ENCODE results near the gene ANKRD11. TPM values are rescaled to one million over a fixed set of nuclear protein-coding genes. Genes with fewer than 3 reads are reported as not detected.
A peak's percentile ranks its signal among the peaks of the same experiment; 100 is the strongest.

The ANKRD11 gene
- 37.8 TPM for total RNA-seq (2013)
- 10 to 100 TPM in 1 of 3 donors, 1 to 10 TPM in 2; 3.2 to 62.4 (median 5.4) TPM for polyA plus RNA-seq
- 61.1 and 72.4 TPM in 2 replicates for polyA minus RNA-seq
- 80.8 to 247 (median 140) reads per million in 11 experiments for total RNA-seq

DNA sequence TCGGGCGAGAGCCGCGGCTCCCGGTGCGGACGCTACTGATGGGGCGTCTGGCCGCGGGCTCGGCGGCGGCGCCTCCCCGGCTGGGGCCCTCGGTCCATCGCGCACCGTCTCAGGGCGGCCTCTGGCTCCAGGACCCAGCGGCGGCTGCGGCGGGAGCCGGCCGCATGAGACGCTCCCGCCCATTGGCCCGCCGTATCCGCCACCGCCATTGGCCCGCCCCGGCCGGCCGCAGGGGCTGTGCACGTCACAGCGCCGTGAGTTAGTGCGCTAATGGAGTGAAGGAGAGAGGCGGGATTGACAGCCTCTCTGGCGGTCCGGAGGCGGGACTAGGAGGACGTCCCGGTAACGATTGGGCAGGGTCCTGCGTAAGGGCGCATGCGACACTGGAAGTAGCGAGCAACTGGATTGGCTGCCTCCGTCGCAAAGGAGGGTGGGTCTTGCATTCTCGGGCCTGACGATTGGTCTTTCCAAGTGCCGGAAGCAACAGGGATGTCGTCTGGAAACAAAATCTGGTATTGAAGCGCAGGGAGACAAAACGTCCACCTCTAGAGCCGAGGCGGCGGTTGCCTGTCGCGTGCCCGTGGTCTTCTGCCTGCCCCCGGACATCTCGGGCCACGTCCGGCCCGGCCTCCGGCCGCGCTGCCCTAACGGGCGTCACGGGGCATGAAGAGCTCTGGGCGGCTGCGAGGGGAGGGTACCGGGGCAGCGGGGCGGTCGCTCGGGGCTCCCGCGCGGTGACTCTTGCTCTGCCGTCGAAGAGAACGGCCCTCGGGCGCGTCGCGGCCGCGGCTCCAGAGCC lies at the start of gene ANKRD11:
Gene ANKRD11, minus strand, starts transcription at position 123 of the 799 bp plus-strand sequence. CDS start 173,542 bp downstream, outside the sequence.
- H3K4me1 ChIP-seq (ENCODE audit: control insufficient read depth in 1 of 2, insufficient read depth in 2 of 2, low read length in 2 of 2), result peaks cover 50 to 61% of the 10 kb centered on the region in 2 donors

DNA sequence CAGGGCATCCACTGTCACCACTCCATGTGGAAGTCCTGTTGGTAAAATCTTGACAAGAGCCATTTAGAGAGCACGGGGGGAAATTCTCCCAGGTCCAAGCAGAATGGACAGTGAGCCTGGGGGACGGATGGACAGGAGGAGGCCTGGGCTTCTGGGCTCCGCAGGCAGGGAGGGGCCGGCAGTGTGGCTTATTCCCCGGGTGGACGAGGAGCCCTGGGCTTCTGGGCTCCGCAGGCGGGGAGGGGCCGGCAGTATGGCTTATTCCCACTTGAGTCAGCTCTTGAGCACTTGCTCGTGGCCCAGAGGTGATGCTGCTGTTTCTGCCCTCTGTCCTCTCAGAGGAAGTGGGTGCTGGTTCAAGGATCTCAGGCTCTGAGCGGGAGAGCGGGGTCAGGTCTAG lies 47.9 kb upstream of the ANKRD11 start:
- 98% methylated on average over 12 of the region's 12 CpGs for WGBS (ENCODE audit: insufficient coverage)
- Histone ChIP-seq H4K20me1 (ENCODE audit: insufficient read depth, low read length) (peaks cover 16% of the 10 kb centered on the region), H2AFZ (ENCODE audit: insufficient read depth, low read depth, low read length, poor library complexity, severe bottlenecking) (no peak overlapping the region), H3K9me3 (replicated peaks in 1 of 2; ENCODE audit: control insufficient read depth in 1 of 2, insufficient read depth in 1 of 2, low read length in 2 of 2) (no peaks in the 10 kb centered on the region), H3K9ac (ENCODE audit: insufficient read depth, low read length, poor library complexity, severe bottlenecking) (no peak overlapping the region), H3K4me3 (replicated peaks in 1 of 3; ENCODE audit: low read depth in 2 of 3, low read length in 3 of 3) (no peak overlapping the region), H3K36me3 (replicated peaks in 1 of 2; ENCODE audit: control insufficient read depth in 1 of 2, insufficient read depth in 2 of 2, low read length in 2 of 2) (peaks cover 37 to 59% of the 10 kb centered on the region in 2 donors), H3K79me2 (ENCODE audit: insufficient read depth, low read length) (no peaks in the 10 kb centered on the region), H3K4me2 (replicated peaks; ENCODE audit: extremely low read depth, low read length, poor library complexity, severe bottlenecking) (no peak overlapping the region), H3K4me1 (ENCODE audit: control insufficient read depth in 1 of 2, insufficient read depth in 2 of 2, low read length in 2 of 2) (peaks cover 21 to 23% of the 10 kb centered on the region in 2 donors), H3K27ac (ENCODE audit: low read depth in 1 of 2, low read length in 2 of 2) (no peak overlapping the region), H3K27me3 (ENCODE audit: control insufficient read depth in 2 of 2, insufficient read depth in 2 of 2, low read length in 2 of 2) (no peaks in the 10 kb centered on the region)
- intact Hi-C loops (cut with micrococcal nuclease), result no loop called here
- Mint-ChIP-seq H3K9me3 (peaks cover 0 to 2% (median 0%) of the 10 kb centered on the region in 7 donors), H3K36me3 (peaks cover 47 to 69% of the 10 kb centered on the region in 2 donors), H3K27ac (peak overlapping the region in 2 of 7 donors; percentile 60), H3K4me3 (no peak overlapping the region), H3K4me1 (peaks cover 22% of the 10 kb centered on the region), H3K27me3 (ENCODE audit: low read depth in 3 of 3) (peaks cover 0 to 1% (median 0%) of the 10 kb centered on the region in 3 donors)
- no peak for DNase-seq
- TF ChIP-seq, protein P1, sequence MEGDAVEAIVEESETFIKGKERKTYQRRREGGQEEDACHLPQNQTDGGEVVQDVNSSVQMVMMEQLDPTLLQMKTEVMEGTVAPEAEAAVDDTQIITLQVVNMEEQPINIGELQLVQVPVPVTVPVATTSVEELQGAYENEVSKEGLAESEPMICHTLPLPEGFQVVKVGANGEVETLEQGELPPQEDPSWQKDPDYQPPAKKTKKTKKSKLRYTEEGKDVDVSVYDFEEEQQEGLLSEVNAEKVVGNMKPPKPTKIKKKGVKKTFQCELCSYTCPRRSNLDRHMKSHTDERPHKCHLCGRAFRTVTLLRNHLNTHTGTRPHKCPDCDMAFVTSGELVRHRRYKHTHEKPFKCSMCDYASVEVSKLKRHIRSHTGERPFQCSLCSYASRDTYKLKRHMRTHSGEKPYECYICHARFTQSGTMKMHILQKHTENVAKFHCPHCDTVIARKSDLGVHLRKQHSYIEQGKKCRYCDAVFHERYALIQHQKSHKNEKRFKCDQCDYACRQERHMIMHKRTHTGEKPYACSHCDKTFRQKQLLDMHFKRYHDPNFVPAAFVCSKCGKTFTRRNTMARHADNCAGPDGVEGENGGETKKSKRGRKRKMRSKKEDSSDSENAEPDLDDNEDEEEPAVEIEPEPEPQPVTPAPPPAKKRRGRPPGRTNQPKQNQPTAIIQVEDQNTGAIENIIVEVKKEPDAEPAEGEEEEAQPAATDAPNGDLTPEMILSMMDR (IDR thresholded peaks at IDR 0.05), result no peak

More for the DNA sequence above, at the start of gene ANKRD11:
- peak; percentile 100 for DNase-seq
- peaks cover 63% of the 10 kb centered on the region for H3K4me1 Mint-ChIP-seq
- under 1% methylated on average over 96 of the region's 96 CpGs for WGBS (ENCODE audit: insufficient coverage)
- Histone ChIP-seq H3K36me3 (replicated peaks in 1 of 2; ENCODE audit: control insufficient read depth in 1 of 2, insufficient read depth in 2 of 2, low read length in 2 of 2) (peaks cover 0 to 11% of the 10 kb centered on the region in 2 donors), H4K20me1 (ENCODE audit: insufficient read depth, low read length) (peaks cover 56% of the 10 kb centered on the region), H3K27ac (ENCODE audit: low read depth in 1 of 2, low read length in 2 of 2) (peak within 1 kb of the TSS; percentile 85 to 99), H3K4me3 (replicated peaks in 1 of 3; ENCODE audit: low read depth in 2 of 3, low read length in 3 of 3) (peak within 1 kb of the TSS; percentile 59 to 86 (median 84)), H3K9ac (ENCODE audit: insufficient read depth, low read length, poor library complexity, severe bottlenecking) (peak within 1 kb of the TSS; percentile 94), H3K9me3 (replicated peaks in 1 of 2; ENCODE audit: control insufficient read depth in 1 of 2, insufficient read depth in 1 of 2, low read length in 2 of 2) (no peaks in the 10 kb centered on the region), H3K4me2 (replicated peaks; ENCODE audit: extremely low read depth, low read length, poor library complexity, severe bottlenecking) (peak within 1 kb of the TSS; percentile 79), H3K79me2 (ENCODE audit: insufficient read depth, low read length) (peaks cover 92% of the 10 kb centered on the region), H2AFZ (ENCODE audit: insufficient read depth, low read depth, low read length, poor library complexity, severe bottlenecking) (peak within 1 kb of the TSS; percentile 58), H3K27me3 (ENCODE audit: control insufficient read depth in 2 of 2, insufficient read depth in 2 of 2, low read length in 2 of 2) (no peaks in the 10 kb centered on the region)
- TF ChIP-seq, protein P1 (IDR thresholded peaks at IDR 0.05), result no peak
- H3K36me3 Mint-ChIP-seq, result peaks cover 21 to 34% of the 10 kb centered on the region in 2 donors
- peak within 1 kb of the TSS; percentile 82 to 90 for H3K4me3 Mint-ChIP-seq
- intact Hi-C loops (cut with micrococcal nuclease), result loop anchor here (1.0 to 2.0 kb wide), 2 partner anchors 15 to 16 kb away; no protein-coding TSS in a partner anchor
- peak within 1 kb of the TSS; percentile 96 to 99 (median 97) for H3K27ac Mint-ChIP-seq
- no peaks in the 10 kb centered on the region for H3K9me3 Mint-ChIP-seq
- peaks cover 0 to 5% (median 1%) of the 10 kb centered on the region in 3 donors for H3K27me3 Mint-ChIP-seq (ENCODE audit: low read depth in 3 of 3)

Data from CD14-positive monocyte (primary cell).